Measurements from ENCODE around the gene PCDHA13.
"Not testable (repeated sequence)": the region's sequence is repeated elsewhere in the genome, so short reads cannot be mapped to it uniquely, and the experiment has no call there.

The PCDHA13 gene

GRCh38 chr5:140870221-140871201 is 11.4 kb upstream of the PCDHA13 start:
- no peak overlapping the region for H3K4me3 ChIP-seq

GRCh38 chr5:140875085-140876065 is 6.5 kb upstream of the PCDHA13 start, which contains the start of gene PCDHA12:
Gene PCDHA12 (plus strand): TSS chr5:140875308. CDS start chr5:140875473, 165 bp downstream.
- intact Hi-C loops (cut with DNase I; ENCODE audit: low total_unique reads): no loop called here

More at GRCh38 chr5:140870221-140871201, 11.4 kb upstream of the PCDHA13 start:
- intact Hi-C loops (cut with DNase I; ENCODE audit: low total_unique reads): no loop called here
- no peak for TF ChIP-seq CTCF (IDR thresholded peaks at IDR 0.05)
- H3K27me3 ChIP-seq: peaks cover 0 to 5% of the 10 kb centered on the region in 2 donors
- no peak overlapping the region for H3K27ac ChIP-seq
- peaks cover 0 to 4% (median 0%) of the 10 kb centered on the region in 3 donors for H3K36me3 ChIP-seq
- H3K9me3 ChIP-seq: peaks cover 10 to 50% (median 36%) of the 10 kb centered on the region in 3 donors
- no peaks in the 10 kb centered on the region for H3K4me1 ChIP-seq
- no peak for DNase-seq

GRCh38 chr5:140876541-140877261 is 5.2 kb upstream of the PCDHA13 start:
- H3K27ac ChIP-seq; intact Hi-C loops (cut with DNase I; ENCODE audit: low total_unique reads); H3K36me3 ChIP-seq; DNase-seq; H3K27me3 ChIP-seq; H3K4me3 ChIP-seq; H3K4me1 ChIP-seq: not testable (repeated sequence)
- H3K9me3 ChIP-seq: peaks cover 0 to 58% (median 43%) of the 10 kb centered on the region in 3 donors

More at GRCh38 chr5:140875085-140876065, 6.5 kb upstream of the PCDHA13 start, which contains the start of gene PCDHA12:
- Histone ChIP-seq H3K27ac (no peak within 1 kb of the TSS), H3K27me3 (peaks cover 0 to 5% of the 10 kb centered on the region in 2 donors), H3K9me3 (peaks cover 9 to 67% (median 40%) of the 10 kb centered on the region in 3 donors), H3K4me3 (no peak within 1 kb of the TSS), H3K4me1 (no peaks in the 10 kb centered on the region), H3K36me3 (peaks cover 0 to 4% (median 0%) of the 10 kb centered on the region in 3 donors)
- no peak for DNase-seq
- TF ChIP-seq CTCF (IDR thresholded peaks at IDR 0.05): no peak

- H3K27ac ChIP-seq: no peak overlapping the region
- peak in 1 of 2 donors; percentile 64 for DNase-seq
- TF ChIP-seq CTCF (IDR thresholded peaks at IDR 0.05): no peak
- H3K9me3 ChIP-seq: peaks cover 0 to 63% (median 48%) of the 10 kb centered on the region in 3 donors
- H3K4me1 ChIP-seq: no peaks in the 10 kb centered on the region
- H3K36me3 ChIP-seq: peaks cover 0 to 4% (median 0%) of the 10 kb centered on the region in 3 donors
- peaks cover 0 to 5% of the 10 kb centered on the region in 2 donors for H3K27me3 ChIP-seq
- intact Hi-C loops (cut with DNase I; ENCODE audit: low total_unique reads): no loop called here
- no peak overlapping the region for H3K4me3 ChIP-seq
Measured at GRCh38 chr5:140877262-140877581, 4.7 kb upstream of the PCDHA13 start.

- peaks cover 0 to 52% (median 51%) of the 10 kb centered on the region in 3 donors for H3K9me3 ChIP-seq
- H3K36me3 ChIP-seq: no peaks in the 10 kb centered on the region
- no peaks in the 10 kb centered on the region for H3K4me1 ChIP-seq
- no peak overlapping the region for H3K4me3 ChIP-seq
- H3K27ac ChIP-seq: no peak overlapping the region
- H3K27me3 ChIP-seq: peaks cover 0 to 6% of the 10 kb centered on the region in 2 donors
- intact Hi-C loops (cut with DNase I; ENCODE audit: low total_unique reads): no loop called here
- DNase-seq: no peak
- TF ChIP-seq CTCF (IDR thresholded peaks at IDR 0.05): no peak
Measured at GRCh38 chr5:140882591-140882899, 621 bp downstream of the PCDHA13 start.
